Kidney (tissue), 14 donors: ENCODE measurements around the gene PEA15. TPM values are rescaled to one million over a fixed set of nuclear protein-coding genes. Genes with fewer than 3 reads are reported as not detected.

Experiments used
- DNase-seq, 5 donors: peaks; one replicate each; pipeline ENCODE4 v3.0.0-alpha.2; 2013 to 2020
- FAIRE-seq: peaks from 2 replicates; lab custom pipeline; 2012; peaks lifted over from hg19 to GRCh38; lab: Jason Lieb, UNC
- H3K27ac ChIP-seq, 2 donors: one replicate each; pipeline ENCODE4 v1.7.0; 2013; ENCODE audit warnings: low read depth in 2 of 2, low read length in 2 of 2, inconsistent platforms in 1 of 2
- H3K27me3 ChIP-seq: one replicate; pipeline ENCODE4 v1.7.1; 2013; ENCODE audit warnings: low read length, inconsistent platforms; ENCODE audit not compliant: control insufficient read depth, insufficient read depth
- H3K36me3 ChIP-seq, 3 donors: one replicate each; pipeline versions ENCODE4 v1.7.0 to v1.7.1; 2013; ENCODE audit warnings: low read length in 3 of 3, control low read depth in 1 of 3, inconsistent platforms in 1 of 3; ENCODE audit not compliant: insufficient read depth in 3 of 3, control insufficient read depth in 2 of 3
- H3K4me1 ChIP-seq, 3 donors: one replicate each; pipeline versions ENCODE4 v1.7.0 to v1.7.1; 2013; ENCODE audit warnings: low read length in 3 of 3, inconsistent platforms in 1 of 3, low read depth in 1 of 3; ENCODE audit not compliant: control insufficient read depth in 2 of 3, insufficient read depth in 2 of 3
- H3K4me3 ChIP-seq, 3 donors: one replicate each; pipeline versions ENCODE4 v1.7.0 to v1.8.1; 2013; ENCODE audit warnings: low read length in 3 of 3, control low read depth in 1 of 3, inconsistent platforms in 1 of 3
- H3K9ac ChIP-seq, 3 donors: one replicate each; pipeline versions ENCODE4 v1.7.0 to v1.7.1; 2013; ENCODE audit warnings: low read length in 3 of 3, control low read depth in 1 of 3, inconsistent platforms in 1 of 3
- H3K9me3 ChIP-seq, 3 donors: one replicate each; pipeline versions ENCODE4 v1.7.0 to v1.7.1; 2013; ENCODE audit warnings: low read length in 3 of 3, control low read depth in 1 of 3, inconsistent platforms in 1 of 3; ENCODE audit not compliant: control insufficient read depth in 2 of 3, insufficient read depth in 1 of 3
- intact Hi-C: fragments of 100-400 bp; cut with DNase I; formaldehyde crosslinking; loops from one replicate; pipeline ENCODE4 v1.11.1; 2022
- polyA plus RNA-seq: library from polyadenylated mRNA; stranded (reverse); fragments of 350-450 nt; fragmentation: Illumina TruSeq; extraction: RNeasy Lipid Tissue Mini Kit (QIAGEN cat#74804); gene quantifications from one replicate; pipeline ENCODE4 v1.2.3, GENCODE V29; 2014; ENCODE audit warnings: low read depth, low replicate concordance; ENCODE audit not compliant: insufficient read depth
- total RNA-seq: library from RNA; stranded (reverse); fragmentation: NEBNext Ultra II Directional; extraction: Animal tissue kit (Norgen Biotek cat#: 25700); gene quantifications from one replicate; pipeline ENCODE4 v1.2.1, GENCODE V29; 2021
- TF ChIP-seq, protein P1 (sequence below): IDR thresholded peaks from 3 replicates; pipeline ENCODE4 v1.5.1; 2012; ENCODE audit warnings: mild to moderate bottlenecking, moderate library complexity, borderline replicate concordance; ENCODE audit not compliant: insufficient read depth; ENCODE audit errors: extremely low read depth
- donor health status: control.
- donor health status: control.
- donor health status: control.
- donor health status: control.
- donor health status: control.
- donor health status: DM: yes; HTN: yes; CAD: no.
- donor health status: Normal renal cell carcinoma (clear cell type).

PEA15 gene
- total and polyA plus RNA-seq, 2 donors from 2014 or later, result 112 to 143 TPM

GRCh38 chr1:160161965-160162705 lies 43.0 kb upstream of the PEA15 start:
- H3K9me3 ChIP-seq, result no peaks in the 10 kb centered on the region
- no peak overlapping the region for H3K27ac ChIP-seq
- TF ChIP-seq, protein P1, sequence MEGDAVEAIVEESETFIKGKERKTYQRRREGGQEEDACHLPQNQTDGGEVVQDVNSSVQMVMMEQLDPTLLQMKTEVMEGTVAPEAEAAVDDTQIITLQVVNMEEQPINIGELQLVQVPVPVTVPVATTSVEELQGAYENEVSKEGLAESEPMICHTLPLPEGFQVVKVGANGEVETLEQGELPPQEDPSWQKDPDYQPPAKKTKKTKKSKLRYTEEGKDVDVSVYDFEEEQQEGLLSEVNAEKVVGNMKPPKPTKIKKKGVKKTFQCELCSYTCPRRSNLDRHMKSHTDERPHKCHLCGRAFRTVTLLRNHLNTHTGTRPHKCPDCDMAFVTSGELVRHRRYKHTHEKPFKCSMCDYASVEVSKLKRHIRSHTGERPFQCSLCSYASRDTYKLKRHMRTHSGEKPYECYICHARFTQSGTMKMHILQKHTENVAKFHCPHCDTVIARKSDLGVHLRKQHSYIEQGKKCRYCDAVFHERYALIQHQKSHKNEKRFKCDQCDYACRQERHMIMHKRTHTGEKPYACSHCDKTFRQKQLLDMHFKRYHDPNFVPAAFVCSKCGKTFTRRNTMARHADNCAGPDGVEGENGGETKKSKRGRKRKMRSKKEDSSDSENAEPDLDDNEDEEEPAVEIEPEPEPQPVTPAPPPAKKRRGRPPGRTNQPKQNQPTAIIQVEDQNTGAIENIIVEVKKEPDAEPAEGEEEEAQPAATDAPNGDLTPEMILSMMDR, result no peak
- H3K9ac ChIP-seq, result no peak overlapping the region
- H3K4me1 ChIP-seq, result peaks cover 0 to 2% (median 0%) of the 10 kb centered on the region in 3 donors
- no peak overlapping the region for H3K4me3 ChIP-seq
- H3K27me3 ChIP-seq, result no peaks in the 10 kb centered on the region
- DNase-seq, result peak in 3 of 5 donors; percentile 16 to 34 (median 23)
- no peaks in the 10 kb centered on the region for H3K36me3 ChIP-seq
- no peak for FAIRE-seq
- intact Hi-C loops, result no loop called here

DNA sequence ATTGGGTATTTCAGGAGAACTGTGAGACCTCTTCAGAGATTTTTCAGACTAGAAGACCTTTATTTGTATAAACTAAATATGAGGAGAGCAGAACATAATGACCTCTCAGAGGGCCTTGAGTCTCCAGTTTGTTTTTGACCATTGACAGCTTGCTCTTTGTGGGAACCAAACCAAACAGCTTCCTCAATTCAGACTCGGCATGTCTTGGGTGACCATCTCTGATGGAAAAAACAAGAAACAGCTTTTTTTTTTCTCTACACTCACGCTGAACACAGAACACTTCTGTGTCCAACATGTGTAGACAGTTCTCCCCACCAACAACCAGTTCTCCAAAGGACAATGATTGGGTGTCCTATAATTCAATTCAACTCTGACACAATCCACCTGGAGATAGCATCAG lies 42.3 kb upstream of the PEA15 start:
- intact Hi-C loops, result no loop called here
- H3K27me3 ChIP-seq, result no peaks in the 10 kb centered on the region
- no peaks in the 10 kb centered on the region for H3K9me3 ChIP-seq
- TF ChIP-seq, protein P1, result no peak
- no peak overlapping the region for H3K4me3 ChIP-seq
- no peak for FAIRE-seq
- H3K36me3 ChIP-seq, result no peaks in the 10 kb centered on the region
- peaks cover 0 to 2% (median 0%) of the 10 kb centered on the region in 3 donors for H3K4me1 ChIP-seq
- no peak for DNase-seq
- no peak overlapping the region for H3K27ac ChIP-seq
- H3K9ac ChIP-seq, result no peak overlapping the region

GRCh38 chr1:160163615-160164014 lies 41.6 kb upstream of the PEA15 start:
- H3K27me3 ChIP-seq, result no peaks in the 10 kb centered on the region
- no peak for FAIRE-seq
- H3K27ac ChIP-seq, result no peak overlapping the region
- TF ChIP-seq, protein P1, result no peak
- no peaks in the 10 kb centered on the region for H3K9me3 ChIP-seq
- no peak for DNase-seq
- H3K9ac ChIP-seq, result no peak overlapping the region
- H3K4me1 ChIP-seq, result peaks cover 0 to 2% (median 0%) of the 10 kb centered on the region in 3 donors
- H3K4me3 ChIP-seq, result no peak overlapping the region
- intact Hi-C loops, result no loop called here
- H3K36me3 ChIP-seq, result no peaks in the 10 kb centered on the region
